ENCODE data around the gene CCDC187.

The CCDC187 gene

GRCh38 chr9:136252846-136253245 is 51.0 kb downstream of the CCDC187 start:
- no peak for DNase-seq
- no peak for ATAC-seq

- ATAC-seq (no peak), DNase-seq (no peak)
Measured at GRCh38 chr9:136252281-136252680, 51.6 kb downstream of the CCDC187 start.

DNA sequence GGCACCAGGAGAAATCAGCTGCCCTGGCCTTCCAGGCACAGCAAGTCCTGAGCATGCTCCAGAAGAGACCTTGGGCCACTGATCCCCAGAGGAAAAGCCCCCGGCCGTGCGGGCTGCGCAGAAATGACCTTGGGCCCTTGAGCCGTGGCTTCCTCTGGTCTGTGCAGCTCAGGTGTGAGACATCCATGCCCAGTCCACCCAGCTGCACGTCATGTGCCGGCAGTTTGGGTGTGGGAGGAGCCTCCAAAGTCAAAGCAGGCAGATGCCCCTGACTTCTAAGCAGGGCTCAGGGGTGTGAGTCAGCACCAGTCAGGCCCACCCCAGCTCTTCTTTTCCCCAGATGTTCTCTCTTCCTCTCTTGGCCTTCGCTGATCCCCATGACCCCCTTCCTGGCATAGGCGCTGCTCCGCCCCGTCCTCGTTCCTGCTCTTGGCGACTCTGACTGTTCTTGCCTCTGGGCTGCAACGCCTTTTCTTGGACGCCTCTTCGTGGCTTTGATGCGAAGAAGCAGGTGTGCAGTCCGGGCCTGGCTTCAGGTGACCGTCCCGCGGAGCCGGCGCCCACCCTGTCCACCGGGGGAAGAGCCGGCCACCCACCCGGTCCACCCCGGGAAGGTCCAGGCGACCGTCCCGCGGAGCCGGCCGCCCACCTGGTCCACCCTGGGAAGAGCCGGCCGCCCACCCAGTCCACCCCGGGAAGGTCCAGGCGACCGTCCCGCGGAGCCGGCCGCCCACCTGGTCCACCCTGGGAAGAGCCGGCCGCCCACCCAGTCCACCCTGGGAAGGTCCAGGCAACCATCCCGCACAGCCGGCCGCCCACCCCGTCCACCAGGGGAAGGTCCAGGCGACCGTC is 52.4 kb downstream of the CCDC187 start:
- ATAC-seq = peak; percentile 15
- no peak for DNase-seq

- DNase-seq (no peak), ATAC-seq (no peak)
Measured at GRCh38 chr9:136250676-136251075, 53.2 kb downstream of the CCDC187 start.

GRCh38 chr9:136249877-136250559 is 53.9 kb downstream of the CCDC187 start:
- no peak for ATAC-seq
- DNase-seq = no peak

DNA sequence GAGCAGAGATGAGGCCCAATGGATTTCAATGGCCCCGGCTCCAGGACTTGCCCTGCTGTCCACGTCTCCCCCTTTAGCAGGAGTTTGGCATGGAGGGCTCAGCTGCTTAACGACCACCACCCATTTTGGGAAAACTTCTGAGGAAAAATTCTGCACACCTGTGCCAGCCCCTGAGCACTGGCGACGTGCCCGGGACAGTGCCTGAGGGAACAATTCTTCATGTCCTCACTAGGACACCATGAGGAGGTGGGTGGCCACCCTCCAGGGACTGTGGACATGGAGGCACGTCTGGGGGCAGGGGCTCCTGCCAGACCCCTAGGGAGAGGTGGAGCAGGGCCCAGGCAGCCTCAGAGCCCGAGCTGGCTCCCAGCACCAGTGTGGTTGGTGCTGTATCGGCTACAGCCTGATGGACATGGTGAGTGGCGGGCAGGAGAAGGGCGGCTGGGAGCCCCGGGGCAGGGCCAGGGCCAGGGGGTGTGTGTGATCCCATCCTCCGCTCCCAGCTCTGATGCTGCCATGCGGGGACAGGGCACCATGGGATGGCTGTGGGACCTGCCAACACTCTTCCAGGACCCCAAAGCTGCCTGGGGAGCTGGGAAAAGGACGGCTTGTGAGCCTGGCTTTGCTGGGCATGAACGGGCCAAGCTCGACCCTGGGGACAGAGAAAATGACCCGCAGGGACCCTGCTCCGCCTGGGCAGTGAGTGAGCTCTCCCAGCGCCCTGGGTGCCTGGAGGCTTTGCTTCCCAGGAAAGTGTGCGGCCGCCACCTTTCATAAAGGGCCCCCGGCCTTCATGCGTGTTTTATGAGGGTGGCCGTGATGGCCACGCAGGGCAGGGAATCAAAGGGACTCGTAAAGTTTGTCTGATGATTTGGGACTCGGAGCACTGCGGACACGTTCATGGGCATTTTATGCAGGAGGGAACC is 54.7 kb downstream of the CCDC187 start:
- DNase-seq (no peak), ATAC-seq (no peak)

- no peak for ATAC-seq
- DNase-seq = no peak
Measured at GRCh38 chr9:136247947-136248637, 55.8 kb downstream of the CCDC187 start.

GRCh38 chr9:136247551-136247916 is 56.4 kb downstream of the CCDC187 start:
- DNase-seq (no peak), ATAC-seq (no peak)

GRCh38 chr9:136246849-136247550 is 56.9 kb downstream of the CCDC187 start:
- ATAC-seq (no peak), DNase-seq (no peak)

- DNase-seq (peak; percentile 87), ATAC-seq (peak; percentile 58)
Measured at GRCh38 chr9:136245219-136246150, 58.4 kb downstream of the CCDC187 start, which contains the start of gene QSOX2. Gene QSOX2, minus strand, starts transcription at chr9:136245812. Its CDS starts 9 bp downstream, at chr9:136245803.

DNA sequence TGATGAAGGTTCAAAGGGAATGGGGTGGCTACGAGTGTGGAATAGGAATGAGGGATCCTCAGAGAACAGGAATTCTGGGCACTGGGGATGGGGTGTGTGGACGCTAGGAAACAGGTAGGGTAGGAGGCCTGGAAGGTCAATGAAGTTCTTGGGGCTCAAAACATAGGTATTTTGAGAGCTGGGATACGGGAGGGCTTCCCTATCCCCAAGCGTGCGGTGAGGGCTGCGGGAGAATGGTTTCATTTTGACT is 59.0 kb downstream of the CCDC187 start:
- ATAC-seq = no peak
- no peak for DNase-seq

DNA sequence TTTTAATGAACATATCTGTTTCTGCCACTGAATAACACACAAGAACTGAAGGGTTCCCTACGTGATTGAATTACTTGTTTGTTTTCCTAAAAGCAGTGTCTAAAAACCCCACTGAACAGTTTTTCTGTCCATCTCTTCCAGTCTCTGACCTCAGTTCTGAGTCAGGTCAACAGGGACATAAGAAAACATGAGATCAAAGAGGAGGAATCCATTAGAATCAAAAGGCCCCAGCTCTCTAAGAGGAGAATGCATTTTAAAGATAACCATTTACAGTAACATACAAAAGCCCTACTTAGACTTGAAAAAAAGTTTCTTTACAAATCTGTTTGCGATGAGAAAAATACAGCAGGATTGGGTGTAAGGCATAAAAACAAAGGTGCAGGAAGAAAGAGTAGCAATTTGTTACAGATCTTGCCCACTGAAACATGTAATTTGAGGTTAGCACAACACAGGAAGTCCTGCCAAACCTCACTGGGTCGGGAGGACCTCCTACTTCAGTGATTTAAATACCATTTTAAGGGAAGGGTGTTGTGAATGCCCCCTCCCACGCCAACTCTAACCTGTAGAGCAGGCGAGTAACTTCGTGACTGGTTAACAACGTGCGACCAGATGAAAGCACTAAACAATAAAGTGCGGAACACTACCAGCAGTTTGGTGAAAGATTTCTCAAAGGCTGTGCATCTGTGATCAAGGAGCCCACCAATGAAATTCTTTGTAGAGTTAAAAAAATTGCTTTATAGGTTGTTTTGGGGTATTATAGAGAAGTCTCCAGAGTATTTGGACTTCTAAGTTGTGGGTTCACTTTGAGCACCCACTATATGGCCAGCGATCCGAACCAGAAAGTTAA is 59.5 kb downstream of the CCDC187 start:
- DNase-seq (peak; percentile 73), ATAC-seq (peak; percentile 71)

GRCh38 chr9:136243631-136244030 is 60.3 kb downstream of the CCDC187 start:
- DNase-seq (no peak), ATAC-seq (no peak)

DNA sequence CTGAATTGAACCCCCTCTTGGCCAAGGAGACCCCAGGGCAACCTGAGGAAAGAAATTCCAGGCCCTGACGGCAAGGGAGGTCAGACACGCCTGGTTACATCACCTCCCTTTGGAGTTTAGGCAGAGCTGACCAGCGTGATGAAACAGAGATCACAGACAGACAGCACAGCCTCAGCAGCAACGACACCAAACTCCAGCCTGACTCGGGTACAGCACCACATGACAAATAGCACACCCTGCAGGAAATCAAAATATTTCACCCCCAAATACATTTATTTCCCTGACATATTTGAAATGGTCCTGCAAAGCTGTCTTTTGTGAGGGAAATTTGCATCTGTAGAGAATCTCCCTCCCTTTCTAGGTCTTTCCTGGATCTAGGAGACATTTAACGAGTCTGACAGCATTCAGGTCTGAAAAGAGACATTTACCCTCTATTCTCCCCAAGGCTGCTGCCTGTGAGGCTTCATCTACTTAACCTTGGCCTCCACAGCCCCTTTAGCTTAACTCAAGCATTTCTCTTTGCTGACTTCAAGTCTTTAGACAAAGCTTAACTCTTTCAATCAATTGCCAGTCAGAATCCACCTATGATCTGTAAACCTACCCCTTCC is 60.9 kb downstream of the CCDC187 start:
- ATAC-seq = no peak
- no peak for DNase-seq

DNA sequence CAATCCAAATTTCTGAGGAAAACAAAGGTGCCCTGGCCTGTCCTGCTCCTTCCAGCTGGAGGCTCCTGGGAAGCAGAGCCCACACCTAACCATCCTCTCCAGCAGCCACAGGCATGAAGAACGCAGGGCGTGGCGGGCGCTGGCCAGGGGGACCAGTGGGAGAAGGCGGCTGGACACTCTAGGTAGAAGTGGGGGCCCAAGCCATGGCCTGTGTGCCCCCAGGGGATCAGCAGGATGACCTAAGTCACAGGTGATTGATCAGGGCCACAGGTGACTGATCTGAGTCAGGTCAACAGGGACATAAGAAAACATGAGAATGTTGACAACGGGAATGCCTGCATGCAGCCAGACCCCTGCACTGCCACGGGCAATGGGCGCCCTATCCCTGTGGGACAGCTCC is 61.6 kb downstream of the CCDC187 start:
- DNase-seq = no peak
- no peak for ATAC-seq

- ATAC-seq (no peak), DNase-seq (no peak)
Measured at GRCh38 chr9:136241542-136241941, 62.4 kb downstream of the CCDC187 start.

GRCh38 chr9:136240941-136241340 is 63.0 kb downstream of the CCDC187 start:
- DNase-seq (no peak), ATAC-seq (no peak)

- ATAC-seq (no peak), DNase-seq (no peak)
Measured at GRCh38 chr9:136239983-136240330, 63.9 kb downstream of the CCDC187 start.

Measured in stimulated activated naive CD8-positive, alpha-beta T cell treated with anti-CD3 and anti-CD28 coated beads, Interleukin-15, Interleukin-2, amounts not matched to agents 100 U/mL and 50 U/mL, for 24 hours (primary cell).